ENCODE results near the gene TEKT3. TPM values are rescaled to one million over a fixed set of nuclear protein-coding genes. Genes with fewer than 3 reads are reported as not detected.

TEKT3 gene
- polyA plus RNA-seq, 3 donors: not detected

GRCh38 chr17:15321556-15322251 lies 19.7 kb downstream of the TEKT3 start:
- Mint-ChIP-seq H3K27me3 (ENCODE audit: low read depth in 3 of 3) (peaks cover 5 to 22% (median 6%) of the 10 kb centered on the region in 3 donors), H3K27ac (no peak overlapping the region)

GRCh38 chr17:15319452-15320010 lies 21.9 kb downstream of the TEKT3 start:
- Histone ChIP-seq H3K9ac (ENCODE audit: insufficient read depth, low read length, poor library complexity, severe bottlenecking) (no peak overlapping the region), H3K4me2 (replicated peaks; ENCODE audit: extremely low read depth, low read length, poor library complexity, severe bottlenecking) (no peak overlapping the region), H3K4me3 (replicated peaks in 1 of 3; ENCODE audit: low read depth in 2 of 3, low read length in 3 of 3) (no peak overlapping the region), H3K27ac (ENCODE audit: low read depth in 1 of 2, low read length in 2 of 2) (no peak overlapping the region), H3K9me3 (replicated peaks in 1 of 2; ENCODE audit: control insufficient read depth in 1 of 2, insufficient read depth in 1 of 2, low read length in 2 of 2) (no peaks in the 10 kb centered on the region), H4K20me1 (ENCODE audit: insufficient read depth, low read length) (no peaks in the 10 kb centered on the region), H3K36me3 (replicated peaks in 1 of 2; ENCODE audit: control insufficient read depth in 1 of 2, insufficient read depth in 2 of 2, low read length in 2 of 2) (no peaks in the 10 kb centered on the region), H3K79me2 (ENCODE audit: insufficient read depth, low read length) (no peaks in the 10 kb centered on the region), H2AFZ (ENCODE audit: insufficient read depth, low read depth, low read length, poor library complexity, severe bottlenecking) (no peak overlapping the region), H3K4me1 (ENCODE audit: control insufficient read depth in 1 of 2, insufficient read depth in 2 of 2, low read length in 2 of 2) (no peaks in the 10 kb centered on the region), H3K27me3 (ENCODE audit: control insufficient read depth in 2 of 2, insufficient read depth in 2 of 2, low read length in 2 of 2) (peaks cover 0 to 4% of the 10 kb centered on the region in 2 donors)
- no peak for DNase-seq
- peaks cover 4 to 15% (median 5%) of the 10 kb centered on the region in 3 donors for H3K27me3 Mint-ChIP-seq (ENCODE audit: low read depth in 3 of 3)
- no peak overlapping the region for H3K27ac Mint-ChIP-seq
- H3K4me3 Mint-ChIP-seq: no peak overlapping the region
- H3K36me3 Mint-ChIP-seq: no peaks in the 10 kb centered on the region
- H3K4me1 Mint-ChIP-seq: no peaks in the 10 kb centered on the region
- H3K9me3 Mint-ChIP-seq: peaks cover 0 to 2% (median 0%) of the 10 kb centered on the region in 7 donors
- 79% methylated on average over 2 of the region's 5 CpGs for WGBS (ENCODE audit: insufficient coverage)
- no peak for TF ChIP-seq CTCF (IDR thresholded peaks at IDR 0.05)
- intact Hi-C loops (cut with micrococcal nuclease): no loop called here

More at GRCh38 chr17:15321556-15322251, 19.7 kb downstream of the TEKT3 start:
- H3K4me2 ChIP-seq (replicated peaks; ENCODE audit: extremely low read depth, low read length, poor library complexity, severe bottlenecking): no peak overlapping the region
- no peaks in the 10 kb centered on the region for H3K36me3 ChIP-seq (replicated peaks in 1 of 2; ENCODE audit: control insufficient read depth in 1 of 2, insufficient read depth in 2 of 2, low read length in 2 of 2)
- no peaks in the 10 kb centered on the region for H3K36me3 Mint-ChIP-seq
- H3K27me3 ChIP-seq (ENCODE audit: control insufficient read depth in 2 of 2, insufficient read depth in 2 of 2, low read length in 2 of 2): peaks cover 0 to 7% of the 10 kb centered on the region in 2 donors
- H3K4me1 ChIP-seq (ENCODE audit: control insufficient read depth in 1 of 2, insufficient read depth in 2 of 2, low read length in 2 of 2): no peaks in the 10 kb centered on the region
- intact Hi-C loops (cut with micrococcal nuclease): no loop called here
- H4K20me1 ChIP-seq (ENCODE audit: insufficient read depth, low read length): no peaks in the 10 kb centered on the region
- no peaks in the 10 kb centered on the region for H3K9me3 ChIP-seq (replicated peaks in 1 of 2; ENCODE audit: control insufficient read depth in 1 of 2, insufficient read depth in 1 of 2, low read length in 2 of 2)
- 92% methylated on average over 2 of the region's 6 CpGs for WGBS (ENCODE audit: insufficient coverage)
- H3K9me3 Mint-ChIP-seq: peaks cover 0 to 2% (median 0%) of the 10 kb centered on the region in 7 donors
- DNase-seq: no peak
- TF ChIP-seq CTCF (IDR thresholded peaks at IDR 0.05): no peak
- H3K79me2 ChIP-seq (ENCODE audit: insufficient read depth, low read length): no peaks in the 10 kb centered on the region
- no peak overlapping the region for H3K27ac ChIP-seq (ENCODE audit: low read depth in 1 of 2, low read length in 2 of 2)
- H2AFZ ChIP-seq (ENCODE audit: insufficient read depth, low read depth, low read length, poor library complexity, severe bottlenecking): no peak overlapping the region
- no peak overlapping the region for H3K4me3 ChIP-seq (replicated peaks in 1 of 3; ENCODE audit: low read depth in 2 of 3, low read length in 3 of 3)
- H3K9ac ChIP-seq (ENCODE audit: insufficient read depth, low read length, poor library complexity, severe bottlenecking): no peak overlapping the region
- no peaks in the 10 kb centered on the region for H3K4me1 Mint-ChIP-seq
- no peak overlapping the region for H3K4me3 Mint-ChIP-seq

Data from CD14-positive monocyte (primary cell).